Measurements from ENCODE around the gene BOK. TPM values are rescaled to one million over a fixed set of nuclear protein-coding genes. Genes with fewer than 3 reads are reported as not detected.
"Not testable (repeated sequence)": the region's sequence is repeated elsewhere in the genome, so short reads cannot be mapped to it uniquely, and the experiment has no call there.

The BOK gene
- total RNA-seq, 2 donors from 2014 or later, result 11.2 to 25.7 TPM

DNA sequence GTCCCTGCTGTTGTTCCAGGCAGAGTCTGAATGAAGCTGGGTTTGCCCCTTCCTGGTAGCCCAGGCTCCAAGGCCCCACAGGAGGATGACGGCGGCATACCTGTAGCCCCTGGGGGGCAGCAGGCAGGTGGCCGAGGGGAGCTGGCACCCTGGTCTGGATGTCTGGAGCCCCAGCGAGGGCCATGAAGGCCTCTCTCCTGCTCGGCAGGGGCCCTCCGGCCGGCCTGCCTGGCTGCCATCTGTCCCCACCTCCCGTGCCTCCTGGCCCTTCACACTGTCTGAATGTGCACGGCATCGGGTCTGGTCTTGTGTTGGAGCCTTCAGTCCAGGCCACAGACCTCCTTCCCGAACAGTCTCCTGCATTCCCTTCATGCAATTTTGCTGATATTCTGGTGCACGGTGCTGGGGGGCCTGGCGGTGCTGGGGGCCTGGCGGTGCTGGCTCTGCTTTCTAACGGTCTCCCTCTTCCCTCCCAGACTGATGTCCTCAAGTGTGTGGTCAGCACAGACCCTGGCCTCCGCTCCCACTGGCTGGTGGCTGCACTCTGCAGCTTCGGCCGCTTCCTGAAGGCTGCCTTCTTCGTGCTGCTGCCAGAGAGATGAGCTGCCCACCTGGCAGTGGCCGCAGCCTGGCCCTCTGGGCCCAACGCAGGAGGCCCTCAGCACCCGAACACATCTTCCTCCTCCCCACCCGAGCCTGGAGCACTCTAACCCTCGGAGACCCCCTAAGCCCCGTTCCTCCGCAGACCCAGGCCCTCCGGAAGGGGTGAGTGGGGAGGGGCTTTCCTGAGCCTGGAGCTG lies 13.5 kb downstream of the BOK start:
- H3K9me3 ChIP-seq, result no peaks in the 10 kb centered on the region
- peaks cover 20% of the 10 kb centered on the region for H3K36me3 ChIP-seq
- no peaks in the 10 kb centered on the region for H3K4me1 ChIP-seq
- DNase-seq (ENCODE audit: low spot score), result no peak
- no peak overlapping the region for H3K27ac ChIP-seq
- TF ChIP-seq, protein P1, sequence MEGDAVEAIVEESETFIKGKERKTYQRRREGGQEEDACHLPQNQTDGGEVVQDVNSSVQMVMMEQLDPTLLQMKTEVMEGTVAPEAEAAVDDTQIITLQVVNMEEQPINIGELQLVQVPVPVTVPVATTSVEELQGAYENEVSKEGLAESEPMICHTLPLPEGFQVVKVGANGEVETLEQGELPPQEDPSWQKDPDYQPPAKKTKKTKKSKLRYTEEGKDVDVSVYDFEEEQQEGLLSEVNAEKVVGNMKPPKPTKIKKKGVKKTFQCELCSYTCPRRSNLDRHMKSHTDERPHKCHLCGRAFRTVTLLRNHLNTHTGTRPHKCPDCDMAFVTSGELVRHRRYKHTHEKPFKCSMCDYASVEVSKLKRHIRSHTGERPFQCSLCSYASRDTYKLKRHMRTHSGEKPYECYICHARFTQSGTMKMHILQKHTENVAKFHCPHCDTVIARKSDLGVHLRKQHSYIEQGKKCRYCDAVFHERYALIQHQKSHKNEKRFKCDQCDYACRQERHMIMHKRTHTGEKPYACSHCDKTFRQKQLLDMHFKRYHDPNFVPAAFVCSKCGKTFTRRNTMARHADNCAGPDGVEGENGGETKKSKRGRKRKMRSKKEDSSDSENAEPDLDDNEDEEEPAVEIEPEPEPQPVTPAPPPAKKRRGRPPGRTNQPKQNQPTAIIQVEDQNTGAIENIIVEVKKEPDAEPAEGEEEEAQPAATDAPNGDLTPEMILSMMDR (IDR thresholded peaks at IDR 0.05), result no peak
- no peak overlapping the region for H3K4me3 ChIP-seq
- H3K27me3 ChIP-seq, result no peaks in the 10 kb centered on the region

DNA sequence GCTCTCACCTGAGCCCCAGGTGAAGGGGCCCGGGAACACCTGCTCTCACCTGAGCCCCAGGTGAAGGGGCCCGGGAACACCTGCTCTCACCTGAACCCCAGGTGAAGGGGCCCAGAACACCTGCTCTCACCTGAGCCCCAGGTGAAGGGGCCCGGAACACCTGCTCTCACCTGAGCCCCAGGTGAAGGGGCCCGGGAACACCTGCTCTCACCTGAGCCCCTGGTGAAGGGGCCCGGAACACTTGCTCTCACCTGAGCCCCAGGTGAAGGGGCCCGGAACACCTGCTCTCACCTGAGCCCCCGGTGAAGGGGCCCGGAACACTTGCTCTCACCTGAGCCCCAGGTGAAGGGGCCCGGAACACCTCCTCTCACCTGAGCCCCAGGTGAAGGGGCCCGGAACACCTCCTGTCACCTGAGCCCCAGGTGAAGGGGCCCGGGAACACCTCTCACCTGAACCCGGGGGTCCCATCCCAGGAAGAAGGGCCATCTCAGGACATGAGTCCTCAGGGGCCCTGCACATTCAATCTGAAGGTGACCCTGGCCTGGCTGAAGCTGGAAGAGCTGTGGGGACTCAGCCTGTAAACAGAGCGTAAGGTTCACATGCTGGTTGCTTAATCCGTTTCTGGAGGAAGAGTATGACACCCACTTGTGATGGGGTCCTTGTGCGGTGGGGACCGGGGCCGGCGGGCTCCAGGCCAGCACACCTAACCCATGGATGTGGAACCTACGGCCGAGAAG lies 14.5 kb downstream of the BOK start:
- not testable (repeated sequence) for H3K9me3 ChIP-seq; H3K4me3 ChIP-seq; DNase-seq (ENCODE audit: low spot score); H3K4me1 ChIP-seq; H3K27ac ChIP-seq; H3K27me3 ChIP-seq
- peaks cover 20% of the 10 kb centered on the region for H3K36me3 ChIP-seq

DNA sequence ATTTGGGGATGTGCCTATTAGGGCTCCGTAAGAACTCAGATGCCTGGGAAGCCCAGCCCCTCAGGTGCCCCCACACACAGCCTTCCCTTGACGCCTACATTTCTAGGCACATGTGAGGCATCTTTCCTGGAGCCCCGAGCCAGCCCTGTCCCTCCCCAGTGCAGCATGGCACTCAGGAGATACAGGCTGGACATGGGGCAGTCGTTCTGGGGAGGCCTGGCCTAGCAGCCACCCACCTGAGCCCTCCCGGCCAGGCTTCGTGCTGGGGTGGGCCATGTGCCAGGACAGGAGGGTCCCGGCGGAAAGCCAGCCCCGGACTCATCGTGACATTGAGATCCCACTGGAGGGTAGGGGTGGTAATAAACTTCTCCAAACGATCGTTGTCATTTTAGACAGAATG lies 15.2 kb downstream of the BOK start:
- peaks cover 20% of the 10 kb centered on the region for H3K36me3 ChIP-seq
- no peaks in the 10 kb centered on the region for H3K4me1 ChIP-seq
- no peaks in the 10 kb centered on the region for H3K9me3 ChIP-seq
- no peak overlapping the region for H3K27ac ChIP-seq
- TF ChIP-seq, protein P1 (IDR thresholded peaks at IDR 0.05), result no peak
- H3K4me3 ChIP-seq, result no peak overlapping the region
- no peak for DNase-seq (ENCODE audit: low spot score)
- no peaks in the 10 kb centered on the region for H3K27me3 ChIP-seq

DNA sequence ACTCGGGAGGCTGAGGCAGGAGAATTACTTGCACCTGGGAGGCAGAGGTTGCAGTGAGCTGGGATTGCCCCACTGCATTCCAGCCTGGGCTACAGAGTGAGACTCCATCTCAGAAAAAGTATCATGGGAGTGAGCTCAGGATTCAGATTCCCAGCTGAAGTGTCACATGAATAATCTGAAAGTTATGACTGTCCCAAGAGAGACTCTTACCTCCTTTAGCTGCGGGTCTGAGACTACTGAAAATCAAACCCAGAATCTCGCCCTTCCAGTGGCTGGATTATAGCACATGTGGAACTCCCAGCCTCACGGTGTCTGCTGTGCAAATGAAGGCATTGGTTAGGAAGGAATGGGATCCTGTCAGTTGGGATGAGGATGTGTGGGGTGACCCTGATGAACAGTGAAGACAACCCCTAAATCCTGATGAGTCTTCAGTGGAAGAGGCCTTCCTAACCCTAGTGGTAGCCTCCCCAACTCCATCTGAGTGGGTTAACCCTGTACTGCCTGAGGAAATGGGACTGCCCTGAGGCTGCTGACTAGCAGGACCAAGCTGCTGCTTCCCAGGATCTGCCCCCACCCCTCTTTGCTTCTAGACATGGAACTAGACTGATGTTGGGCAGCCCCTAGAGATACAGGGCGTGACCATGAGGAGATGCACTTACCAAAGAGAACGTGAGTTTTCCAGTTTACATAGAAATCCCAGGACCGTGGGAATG lies 16.5 kb downstream of the BOK start:
- TF ChIP-seq, protein P1 (IDR thresholded peaks at IDR 0.05), result no peak
- H3K9me3 ChIP-seq, result no peaks in the 10 kb centered on the region
- DNase-seq (ENCODE audit: low spot score), result no peak
- H3K27ac ChIP-seq, result no peak overlapping the region
- no peaks in the 10 kb centered on the region for H3K4me1 ChIP-seq
- H3K4me3 ChIP-seq, result no peak overlapping the region
- H3K27me3 ChIP-seq, result no peaks in the 10 kb centered on the region
- H3K36me3 ChIP-seq, result peaks cover 20% of the 10 kb centered on the region

DNA sequence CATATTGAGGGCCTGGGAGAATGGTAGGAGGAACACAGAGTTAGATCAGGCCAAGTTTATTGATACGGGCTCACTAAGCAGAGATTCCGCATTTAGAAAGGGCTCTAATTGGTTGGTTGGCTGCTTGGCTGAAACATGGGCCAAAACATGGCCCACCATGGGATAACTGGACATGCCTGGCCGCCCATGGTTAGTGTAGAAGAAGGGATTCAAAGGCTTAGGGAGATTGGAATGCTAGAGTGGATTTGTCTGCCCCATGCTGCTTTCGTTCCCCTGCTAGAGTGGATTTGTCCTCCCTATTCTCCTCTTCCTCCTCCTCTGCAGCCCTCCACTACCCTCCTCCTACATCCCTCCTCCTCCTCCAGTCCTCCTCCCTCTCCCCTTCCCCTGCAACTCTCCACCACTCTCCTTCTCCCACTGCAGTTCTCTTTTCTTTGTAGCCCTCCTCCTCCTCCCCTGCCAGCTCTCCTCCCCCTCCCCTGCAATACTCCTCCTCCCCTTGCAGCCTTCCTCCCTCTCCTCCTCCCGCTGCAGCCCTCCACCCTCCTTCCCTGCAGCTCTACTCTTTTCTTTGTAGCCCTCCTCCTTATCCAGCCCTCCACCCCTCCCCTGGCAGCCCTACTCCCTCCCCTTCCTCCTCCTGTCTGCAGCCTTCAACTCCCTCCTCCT lies 17.2 kb downstream of the BOK start:
- Histone ChIP-seq H3K4me1 (no peaks in the 10 kb centered on the region), H3K36me3 (peaks cover 20% of the 10 kb centered on the region), H3K4me3 (no peak overlapping the region), H3K27me3 (no peaks in the 10 kb centered on the region), H3K9me3 (no peaks in the 10 kb centered on the region), H3K27ac (no peak overlapping the region)
- TF ChIP-seq, protein P1 (IDR thresholded peaks at IDR 0.05), result no peak
- DNase-seq (ENCODE audit: low spot score), result no peak

All from right atrium auricular region (tissue), 2 donors.